Heart left ventricle (tissue), 16 donors: ENCODE results near the gene CCDC181. TPM values are rescaled to one million over a fixed set of nuclear protein-coding genes. Genes with fewer than 3 reads are reported as not detected.

ENCODE experiments used
- ATAC-seq, 4 donors: fragments of 200-7000 bp; cut with Tn5 transposase; one replicate each; pipeline ENCODE4 v1.9.1; 2020 to 2022; ENCODE audit warnings: moderate library complexity in 4 of 4, mild to moderate bottlenecking in 3 of 4, moderate number of reproducible peaks in 1 of 4
- DNase-seq, 5 donors: peaks; one replicate each; pipeline ENCODE4 v3.0.0-alpha.2; 2020
- H3K27ac ChIP-seq, 12 donors: fragments of 200-600 bp; sonication (generic) in 4 of 12; one replicate each; pipeline versions ENCODE4 v1.5.0 to v1.8.0; 2016 to 2022; ENCODE audit warnings: mild to moderate bottlenecking in 2 of 12
- H3K27me3 ChIP-seq, 9 donors: fragments of 200-600 bp; sonication (generic) in 2 of 9; one replicate each; pipeline versions ENCODE4 v1.5.1 to v1.8.0; 2016 to 2022; ENCODE audit warnings: mild to moderate bottlenecking in 3 of 9
- H3K36me3 ChIP-seq, 9 donors: fragments of 200-600 bp; sonication (generic) in 2 of 9; one replicate each; pipeline versions ENCODE4 v1.5.0 to v1.8.0; 2018 to 2022; ENCODE audit warnings: mild to moderate bottlenecking in 2 of 9
- H3K4me1 ChIP-seq, 12 donors: fragments of 200-600 bp; sonication (generic) in 4 of 12; one replicate each; pipeline versions ENCODE4 v1.5.0 to v1.8.0; 2016 to 2022; ENCODE audit warnings: mild to moderate bottlenecking in 3 of 12
- H3K4me3 ChIP-seq, 12 donors: fragments of 200-600 bp; sonication (generic) in 4 of 12; one replicate each; pipeline versions ENCODE4 v1.5.0 to v1.8.0; 2017 to 2022; ENCODE audit warnings: mild to moderate bottlenecking in 9 of 12, moderate library complexity in 4 of 12
- H3K9me3 ChIP-seq, 12 donors: fragments of 200-600 bp; sonication (generic) in 4 of 12; one replicate each; pipeline versions ENCODE4 v1.5.0 to v1.8.0; 2016 to 2022; ENCODE audit warnings: mild to moderate bottlenecking in 1 of 12
- POLR2A ChIP-seq, 2 donors: fragments of 450-650 bp; IDR thresholded peaks; one replicate each; pipeline ENCODE4 v1.6.1; 2017; ENCODE audit warnings: antibody characterized with exemption in 2 of 2, mild to moderate bottlenecking in 2 of 2, moderate library complexity in 2 of 2
- whole genome bisulfite sequencing, 4 donors: extraction: QIAGEN DNeasy Blood & Tissue Kit in 2 of 4; methylation state at CpG; one replicate each; pipeline versions ENCODE4 v1.1.5 to v1.1.7; 2013 to 2018; 5-methylcytosine and 5-hydroxymethylcytosine counted together
- intact Hi-C, 10 donors: fragments of 100-400 bp; cut with DNase I; formaldehyde crosslinking; loops; one replicate each; pipeline versions ENCODE4 v1.11.1 to v1.14.2; 2022
- polyA plus RNA-seq, 2 donors: library from polyadenylated mRNA; stranded (reverse); fragments of 200-250 nt; gene quantifications; one replicate each; pipeline ENCODE4 v1.2.3, GENCODE V29; 2013
- total RNA-seq, 9 donors: library from RNA; depleted of rRNA in 2 of 9; stranded (reverse); fragments of >200 nt in 2 of 9; fragmentation: NEBNext Ultra II Directional in 3 of 9; extraction: Animal tissue kit (Norgen Biotek cat#: 25700) in 3 of 9; gene quantifications; one replicate each; pipeline versions ENCODE4 v1.1.0 to v1.2.4, GENCODE V29; 2016 to 2023
- TF ChIP-seq, protein P1 (sequence below), 12 donors: fragments of 200-600 bp; sonication (generic) in 4 of 12; IDR thresholded peaks; one replicate each; pipeline versions ENCODE4 v1.5.0 to v1.8.0; 2018 to 2022; ENCODE audit warnings: antibody characterized with exemption in 12 of 12, mild to moderate bottlenecking in 5 of 12
- donor health status: ischemic (EF 13 %, LVEDD 7.1; RV severe dilation, severe dysfunction).
- donor health status: healthy with polysubstance abuse.
- donor health status: DM: no; HTN: yes; CAD: no.
- donor health status: DM: no; HTN: no; CAD: no.
- donor health status: ischemic (EF 25% LVEDD 6.9; RV normal size, moderate dysfunction).
- donor health status: ischemic (EF 25% LVEDD 5.7; RV mildly dilated, moderate dysfunction).
- donor health status: healthy.
- donor health status: DM: yes; HTN: yes; CAD: no.
- donor health status: ischemic (EF 35%, LVEDD 5.7; RV mildly dilated, moderate dysfunction).
- donor health status: nonischemic (EF 11% LVEDD 7.7; RV severe dilation, severe dysfunction).
- donor health status: DM: yes; HTN: yes; CAD: no.
- donor health status: PGD.
- donor health status: ischemic (EF 29% LVEDD 5.4; RV normal size, mild dysfunction).
- donor health status: nonischemic (EF 23%, LVEDD 6.1; RV moderate dilation, normal function).

CCDC181 gene
- total and polyA plus RNA-seq, 11 donors, result 0.24 to 1.8 (median 1.2) TPM

DNA sequence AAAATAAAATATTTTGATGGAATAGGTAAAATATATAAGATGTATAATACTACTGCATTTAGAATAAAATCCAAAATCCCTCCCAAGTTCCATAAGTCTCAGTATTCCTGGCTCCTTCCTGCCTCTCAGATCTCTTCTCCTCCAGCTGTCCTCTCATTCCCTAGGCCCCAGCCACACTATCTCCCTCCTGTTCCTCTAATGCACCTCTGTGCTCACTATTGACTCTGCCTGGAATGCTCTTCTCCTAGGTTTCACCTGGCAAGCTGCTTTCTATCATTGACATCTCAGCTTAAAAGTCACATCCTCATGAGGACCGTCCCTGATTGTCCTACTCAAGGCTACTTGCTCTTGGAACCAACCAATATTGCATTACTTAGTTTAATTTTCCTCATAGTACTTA is 66.9 kb downstream of the CCDC181 start:
- TF ChIP-seq POLR2A (IDR thresholded peaks at IDR 0.05), result no peak
- TF ChIP-seq, protein P1, sequence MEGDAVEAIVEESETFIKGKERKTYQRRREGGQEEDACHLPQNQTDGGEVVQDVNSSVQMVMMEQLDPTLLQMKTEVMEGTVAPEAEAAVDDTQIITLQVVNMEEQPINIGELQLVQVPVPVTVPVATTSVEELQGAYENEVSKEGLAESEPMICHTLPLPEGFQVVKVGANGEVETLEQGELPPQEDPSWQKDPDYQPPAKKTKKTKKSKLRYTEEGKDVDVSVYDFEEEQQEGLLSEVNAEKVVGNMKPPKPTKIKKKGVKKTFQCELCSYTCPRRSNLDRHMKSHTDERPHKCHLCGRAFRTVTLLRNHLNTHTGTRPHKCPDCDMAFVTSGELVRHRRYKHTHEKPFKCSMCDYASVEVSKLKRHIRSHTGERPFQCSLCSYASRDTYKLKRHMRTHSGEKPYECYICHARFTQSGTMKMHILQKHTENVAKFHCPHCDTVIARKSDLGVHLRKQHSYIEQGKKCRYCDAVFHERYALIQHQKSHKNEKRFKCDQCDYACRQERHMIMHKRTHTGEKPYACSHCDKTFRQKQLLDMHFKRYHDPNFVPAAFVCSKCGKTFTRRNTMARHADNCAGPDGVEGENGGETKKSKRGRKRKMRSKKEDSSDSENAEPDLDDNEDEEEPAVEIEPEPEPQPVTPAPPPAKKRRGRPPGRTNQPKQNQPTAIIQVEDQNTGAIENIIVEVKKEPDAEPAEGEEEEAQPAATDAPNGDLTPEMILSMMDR (IDR thresholded peaks at IDR 0.05), result no peak
- Histone ChIP-seq H3K27me3 (no peaks in the 10 kb centered on the region), H3K4me3 (no peak overlapping the region), H3K4me1 (no peaks in the 10 kb centered on the region), H3K36me3 (no peaks in the 10 kb centered on the region), H3K27ac (no peak overlapping the region), H3K9me3 (peaks cover 0 to 6% (median 0%) of the 10 kb centered on the region in 12 donors)
- ATAC-seq, result no peak
- WGBS, 4 donors, result 86 to 91% (median 90%) methylated on average over 1 of the region's 1 CpG
- intact Hi-C loops, result loop anchor here in 1 of 10 donors (10.0 kb wide), 1 partner anchor 1016 kb away; no protein-coding TSS in a partner anchor
- no peak for DNase-seq

DNA sequence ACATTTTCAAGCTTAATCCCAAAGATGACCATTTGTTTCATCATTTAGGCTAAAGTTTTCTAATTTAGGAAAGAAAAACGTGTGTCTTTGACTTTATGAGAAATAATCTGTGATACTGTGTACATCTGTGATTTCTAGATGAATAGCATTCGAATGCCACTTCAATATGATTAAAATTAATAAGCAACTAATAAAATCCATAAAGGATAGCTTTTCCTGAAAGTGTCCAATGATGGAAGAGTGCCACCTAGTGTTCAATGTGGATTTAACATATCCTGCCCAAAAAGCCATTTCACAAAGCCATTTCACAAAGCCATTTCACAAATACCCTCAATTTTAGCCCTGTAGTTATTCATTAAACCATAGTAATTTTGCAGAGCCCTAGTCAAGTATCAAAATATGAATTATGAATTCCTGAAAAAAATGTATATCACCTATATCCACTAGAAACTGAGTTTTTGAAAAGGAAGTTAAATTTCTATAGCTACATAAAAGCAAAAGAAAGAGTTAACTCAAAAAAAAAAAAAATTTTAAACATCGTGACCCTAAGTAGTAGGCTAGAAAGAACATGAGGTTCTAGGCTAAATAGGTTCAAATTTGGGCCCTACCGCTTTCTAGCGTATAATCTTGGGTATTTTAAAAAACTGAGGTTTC is 78.8 kb downstream of the CCDC181 start:
- DNase-seq (peak in 1 of 5 donors; percentile 11), ATAC-seq (peak in 2 of 4 donors; percentile 34 to 42)
- H3K4me1 ChIP-seq, result no peaks in the 10 kb centered on the region
- H3K9me3 ChIP-seq, result peaks cover 0 to 8% (median 0%) of the 10 kb centered on the region in 12 donors
- no peak overlapping the region for H3K27ac ChIP-seq
- no peak for TF ChIP-seq POLR2A (IDR thresholded peaks at IDR 0.05)
- TF ChIP-seq, protein P1 (IDR thresholded peaks at IDR 0.05), result peak; percentile 73 to 88 (median 82)
- 41 to 50% (median 44%) methylated on average over 5 of the region's 5 CpGs for WGBS, 4 donors
- H3K27me3 ChIP-seq, result no peaks in the 10 kb centered on the region
- no peaks in the 10 kb centered on the region for H3K36me3 ChIP-seq
- H3K4me3 ChIP-seq, result no peak overlapping the region
- intact Hi-C loops, result loop anchor here (1.0 to 10.0 kb wide), 13 partner anchors 224 to 1006 kb away; no protein-coding TSS in a partner anchor

DNA sequence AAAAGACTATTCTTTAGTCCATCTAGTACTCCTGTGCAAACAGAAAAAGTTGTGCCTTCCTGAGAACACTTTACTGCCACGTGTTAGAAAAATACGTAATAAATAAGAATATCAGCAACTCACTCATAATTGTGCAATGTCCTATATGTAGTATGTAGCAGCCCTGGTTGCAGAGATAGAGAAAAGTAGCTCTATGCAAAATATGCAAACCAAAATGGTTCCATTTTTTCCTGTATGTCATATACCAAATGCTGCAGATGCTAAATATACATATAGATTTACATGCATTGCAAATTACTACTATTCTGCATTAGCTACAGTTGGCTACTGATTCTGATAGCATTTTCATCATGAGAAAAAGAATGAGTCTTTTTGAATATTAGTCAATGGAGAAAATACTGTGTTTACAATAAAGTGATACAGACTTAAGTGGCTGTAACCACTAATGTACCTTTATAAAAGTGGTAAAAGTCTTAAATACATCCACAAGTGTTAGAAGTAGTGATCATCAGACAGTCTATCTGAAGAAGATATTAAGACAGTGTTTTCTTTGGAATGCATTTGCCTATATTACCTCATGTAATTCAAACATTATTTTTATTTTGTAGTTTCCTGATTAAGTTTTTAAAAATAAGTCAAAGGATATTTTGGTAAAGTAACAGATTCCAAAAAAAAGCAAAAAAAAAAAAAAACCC is 79.4 kb downstream of the CCDC181 start:
- H3K27ac ChIP-seq, result no peak overlapping the region
- H3K36me3 ChIP-seq, result no peaks in the 10 kb centered on the region
- H3K4me1 ChIP-seq, result no peaks in the 10 kb centered on the region
- intact Hi-C loops, result loop anchor here (1.0 to 10.0 kb wide), 13 partner anchors 223 to 1006 kb away; no protein-coding TSS in a partner anchor
- no peaks in the 10 kb centered on the region for H3K27me3 ChIP-seq
- peaks cover 0 to under 1% (median 0%) of the 10 kb centered on the region in 12 donors for H3K9me3 ChIP-seq
- 82 to 85% (median 83%) methylated on average over 2 of the region's 2 CpGs for WGBS, 4 donors
- TF ChIP-seq POLR2A (IDR thresholded peaks at IDR 0.05), result no peak
- TF ChIP-seq, protein P1 (IDR thresholded peaks at IDR 0.05), result no peak
- no peak for DNase-seq
- no peak for ATAC-seq
- no peak overlapping the region for H3K4me3 ChIP-seq

DNA sequence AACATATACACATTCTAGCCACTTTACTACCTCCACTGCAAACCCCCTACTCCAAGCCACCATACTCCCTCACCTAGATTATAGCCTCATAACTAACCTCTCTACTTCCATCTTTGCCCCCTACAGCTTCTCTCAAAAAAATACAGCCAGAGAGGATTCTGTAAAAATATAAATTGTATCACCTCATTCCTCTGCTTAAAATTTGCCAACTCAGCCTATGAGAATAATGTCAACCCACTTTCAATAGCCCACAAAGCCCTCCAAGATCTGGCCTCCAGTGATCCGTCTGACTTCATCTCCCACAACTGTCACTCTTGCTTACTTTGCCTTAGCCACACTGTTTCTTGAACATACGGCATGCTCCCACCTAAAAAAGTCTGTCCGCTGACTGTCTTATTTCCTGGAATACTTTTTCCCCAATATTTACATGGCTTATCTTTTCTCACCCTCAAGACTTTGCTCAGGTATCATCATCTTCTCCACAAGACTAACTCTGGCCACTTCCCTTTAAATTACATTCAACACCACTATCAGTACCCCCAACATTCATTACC is 81.2 kb downstream of the CCDC181 start:
- no peak overlapping the region for H3K27ac ChIP-seq
- no peaks in the 10 kb centered on the region for H3K9me3 ChIP-seq
- no peaks in the 10 kb centered on the region for H3K4me1 ChIP-seq
- DNase-seq, result no peak
- no peak overlapping the region for H3K4me3 ChIP-seq
- WGBS, 4 donors, result 95 to 99% (median 97%) methylated on average over 3 of the region's 3 CpGs
- no peaks in the 10 kb centered on the region for H3K36me3 ChIP-seq
- TF ChIP-seq, protein P1 (IDR thresholded peaks at IDR 0.05), result no peak
- no peak for TF ChIP-seq POLR2A (IDR thresholded peaks at IDR 0.05)
- intact Hi-C loops, result loop anchor here (5.0 to 10.0 kb wide), 9 partner anchors 221 to 1004 kb away; no protein-coding TSS in a partner anchor
- H3K27me3 ChIP-seq, result no peaks in the 10 kb centered on the region
- no peak for ATAC-seq
